HepG2 (cell line): ENCODE measurements around the gene PDGFD. TPM values are rescaled to one million over a fixed set of nuclear protein-coding genes. Genes with fewer than 3 reads are reported as not detected.

Source experiments
- ATAC-seq: fragments of 200-7000 bp; cut with Tn5 transposase; 3 replicates; pipeline ENCODE4 v1.9.1; 2020; ENCODE audit warnings: mild to moderate bottlenecking, moderate library complexity
- BruUV-seq: library from RNA; stranded (reverse); fragments of 400-500 nt; replicated peaks from 2 replicates; lab custom pipeline; 2021; lab: Mats Ljungman, UMichigan
- CTCF ChIA-PET: fragments of 300-600 bp; formaldehyde crosslinking; extraction: SDS; loops from one replicate; lab custom pipeline; 2021; ENCODE audit warnings: low total read pairs, inconsistent platforms, low intra/inter-chr PET ratio; lab: Yijun Ruan, JAX
- POLR2A ChIA-PET: fragments of 350-600 bp; sonication (Branson Sonifier 250); formaldehyde crosslinking; loops from one replicate; lab custom pipeline; 2020; ENCODE audit warnings: antibody characterized with exemption, inconsistent platforms; lab: Yijun Ruan, JAX
- DNase-seq: peaks from one replicate; pipeline ENCODE4 v3.0.0-alpha.2; 2015; ENCODE audit warnings: low spot score
- FAIRE-seq: peaks from 3 replicates; lab custom pipeline; 2011; peaks lifted over from hg19 to GRCh38; lab: Jason Lieb, UNC
- H2AFZ ChIP-seq: one replicate; pipeline ENCODE4 v1.6.1; 2011; ENCODE audit warnings: low read length, inconsistent platforms
- H3K27ac ChIP-seq: fragments of 300-600 bp; 3 replicates; pipeline ENCODE4 v1.8.0; 2011; ENCODE audit warnings: mixed run types, mild to moderate bottlenecking, mixed read lengths, low read length, inconsistent platforms; ENCODE audit not compliant: insufficient read depth; ENCODE audit errors: extremely low read length
- H3K27me3 ChIP-seq, 2 experiments: fragments of 200-600 bp in 1 of 2; 2 replicates in 1 of 2; 3 replicates in 1 of 2; pipeline versions ENCODE4 v1.6.0 to v1.8.0; 2011; ENCODE audit warnings: low read length in 2 of 2, mild to moderate bottlenecking in 2 of 2, moderate library complexity in 2 of 2, inconsistent platforms in 1 of 2; ENCODE audit not compliant: insufficient read depth in 2 of 2, control insufficient read depth in 1 of 2
- H3K36me3 ChIP-seq, 2 experiments: fragments of 200-600 bp in 1 of 2; replicated peaks in 1 of 2; 2 replicates in 1 of 2; 3 replicates in 1 of 2; pipeline versions ENCODE4 v1.5.1 to v1.8.0; 2011; ENCODE audit warnings: low read length in 2 of 2, inconsistent platforms in 1 of 2; ENCODE audit not compliant: insufficient read depth in 2 of 2, control insufficient read depth in 1 of 2
- H3K4me1 ChIP-seq: 2 replicates; pipeline ENCODE4 v1.5.1; 2012; ENCODE audit warnings: low read length, inconsistent platforms; ENCODE audit not compliant: insufficient read depth
- H3K4me2 ChIP-seq: 2 replicates; pipeline ENCODE4 v1.6.0; 2011; ENCODE audit warnings: low read depth, low read length, inconsistent platforms
- H3K4me3 ChIP-seq, 3 experiments: fragments of 200-600 bp in 1 of 3; sonication (generic), shearing (Covaris generic) in 1 of 3; replicated peaks in 1 of 3; 2 replicates each; pipeline ENCODE4 v1.5.1; 2011 to 2016; ENCODE audit warnings: low read length in 3 of 3, inconsistent platforms in 2 of 3, low read depth in 2 of 3, mild to moderate bottlenecking in 2 of 3, control low read depth in 1 of 3, mixed read lengths in 1 of 3; ENCODE audit not compliant: insufficient read depth in 1 of 3
- H3K79me2 ChIP-seq: one replicate; pipeline ENCODE4 v1.6.1; 2011; ENCODE audit warnings: low read length, inconsistent platforms; ENCODE audit not compliant: insufficient read depth
- H3K9ac ChIP-seq: 2 replicates; pipeline ENCODE4 v1.6.0; 2011; ENCODE audit warnings: mild to moderate bottlenecking, low read depth, low read length, inconsistent platforms; ENCODE audit not compliant: insufficient read depth
- H3K9me3 ChIP-seq: 2 replicates; pipeline ENCODE4 v1.5.1; 2012; ENCODE audit warnings: mild to moderate bottlenecking, low read length
- H4K20me1 ChIP-seq: 2 replicates; pipeline ENCODE4 v1.6.0; 2011; ENCODE audit warnings: inconsistent platforms, mild to moderate bottlenecking, low read length, moderate library complexity; ENCODE audit not compliant: insufficient read depth
- ATF3 ChIP-seq: sonication (generic); formaldehyde crosslinking; IDR thresholded peaks from 2 replicates; pipeline ENCODE4 v1.4.0; 2020; ENCODE audit warnings: missing genetic modification reagents
- CREB3 ChIP-seq: sonication (generic); formaldehyde crosslinking; IDR thresholded peaks from 2 replicates; pipeline ENCODE4 v1.5.0; 2020; ENCODE audit warnings: missing genetic modification reagents
- GFI1 ChIP-seq: sonication (generic); formaldehyde crosslinking; IDR thresholded peaks from 2 replicates; pipeline ENCODE4 v1.5.0; 2020; ENCODE audit warnings: missing genetic modification reagents, mild to moderate bottlenecking, borderline replicate concordance
- HOXA3 ChIP-seq: sonication (generic); formaldehyde crosslinking; IDR thresholded peaks from 2 replicates; pipeline ENCODE4 v1.5.0; 2020; ENCODE audit warnings: missing genetic modification reagents
- HOXD1 ChIP-seq: sonication (generic); formaldehyde crosslinking; IDR thresholded peaks from 2 replicates; pipeline ENCODE4 v1.5.0; 2020; ENCODE audit warnings: missing genetic modification reagents
- IRF2 ChIP-seq: IDR thresholded peaks from 2 replicates; pipeline ENCODE4 v1.6.1; 2018; ENCODE audit warnings: missing genetic modification reagents, missing compliant biosample characterization
- KLF16 ChIP-seq, 2 experiments: sonication (generic) in 1 of 2; formaldehyde crosslinking in 1 of 2; IDR thresholded peaks; 2 replicates each; pipeline versions ENCODE4 v1.6.1 to v1.8.0; 2016 to 2023; ENCODE audit warnings: missing genetic modification reagents in 2 of 2, missing compliant biosample characterization in 1 of 2
- MIXL1 ChIP-seq: IDR thresholded peaks from 2 replicates; pipeline ENCODE4 v1.6.1; 2016
- NFE2L2 ChIP-seq: fragments of 150-350 bp; IDR thresholded peaks from 2 replicates; pipeline ENCODE4 v1.6.1; 2014; ENCODE audit warnings: low read length
- NPAS2 ChIP-seq: sonication (generic); formaldehyde crosslinking; IDR thresholded peaks from 2 replicates; pipeline ENCODE4 v1.8.0; 2022; ENCODE audit warnings: mild to moderate bottlenecking, missing genetic modification reagents, borderline replicate concordance
- SMAD9 ChIP-seq: sonication (generic); formaldehyde crosslinking; IDR thresholded peaks from 2 replicates; pipeline ENCODE4 v1.5.1; 2020; ENCODE audit warnings: mild to moderate bottlenecking, missing genetic modification reagents
- UBTF ChIP-seq: sonication (generic); formaldehyde crosslinking; IDR thresholded peaks from 2 replicates; pipeline ENCODE4 v1.4.0; 2020; ENCODE audit warnings: mild to moderate bottlenecking, missing genetic modification reagents
- ZIK1 ChIP-seq: sonication (generic); formaldehyde crosslinking; IDR thresholded peaks from 2 replicates; pipeline ENCODE4 v1.5.0; 2020; ENCODE audit warnings: mild to moderate bottlenecking, low read depth, missing genetic modification reagents, borderline replicate concordance
- ZNF350 ChIP-seq: sonication (generic); formaldehyde crosslinking; IDR thresholded peaks from 2 replicates; pipeline ENCODE4 v1.4.0; 2020; ENCODE audit warnings: mild to moderate bottlenecking, low read depth, missing genetic modification reagents, borderline replicate concordance
- ZNF512 ChIP-seq: sonication (generic); formaldehyde crosslinking; IDR thresholded peaks from 2 replicates; pipeline ENCODE4 v1.4.0; 2020; ENCODE audit warnings: mild to moderate bottlenecking, missing genetic modification reagents
- ZNF513 ChIP-seq: sonication (generic); formaldehyde crosslinking; conservative IDR thresholded peaks from 2 replicates; pipeline ENCODE4 v1.5.0; 2020; ENCODE audit warnings: missing genetic modification reagents
- ZNF639 ChIP-seq: conservative IDR thresholded peaks from 2 replicates; pipeline ENCODE4 v1.6.1; 2018; ENCODE audit warnings: missing genetic modification reagents
- ZNF749 ChIP-seq: sonication (generic); formaldehyde crosslinking; IDR thresholded peaks from 2 replicates; pipeline ENCODE4 v1.8.0; 2022; ENCODE audit warnings: mild to moderate bottlenecking, missing genetic modification reagents, moderate library complexity, borderline replicate concordance
- in situ Hi-C: cut with HindIII; loops from 2 replicates; pipeline ENCODE4 v1.10.0; 2017; ENCODE audit warnings: low pct_unique_long_range_greater_than_20kb; ENCODE audit not compliant: extremely low pct_ligation_motif_present
- intact Hi-C: fragments of 100-400 bp; cut with micrococcal nuclease; formaldehyde crosslinking; loops from one replicate; pipeline ENCODE4 v1.10.0; 2022; ENCODE audit not compliant: unreplicated experiment
- polyA plus RNA-seq, 8 experiments: library from polyadenylated mRNA; depleted of rRNA in 3 of 8; stranded (reverse) in 7 of 8; unstranded in 1 of 8; fragments of >200 nt; fragmentation: Illumina TruSeq in 4 of 8; extraction: Trizol in 4 of 8; gene quantifications; 2 replicates each; pipeline versions ENCODE4 v1.2.1 to v1.2.3, GENCODE V29; 2011 to 2016; ENCODE audit warnings: low read depth in 4 of 8, missing spikeins in 1 of 8, mixed read lengths in 1 of 8; ENCODE audit not compliant: insufficient read depth in 1 of 8
- total RNA-seq, 5 experiments: library from RNA; depleted of rRNA; stranded (reverse); fragments of >200 nt; fragmentation: Illumina TruSeq; extraction: Trizol; gene quantifications; 2 replicates each; pipeline ENCODE4 v1.2.3, GENCODE V29; 2016; ENCODE audit warnings: low read depth in 1 of 5

The PDGFD gene
- total and polyA plus RNA-seq, 2 of the 13 experiments (the other 11 are each of a cell fraction or from before 2014, with no cell fraction given): 0.09 to 0.29 TPM

GRCh38 chr11:103923451-103923931 is 240.5 kb downstream of the PDGFD start:
- no peak for ATAC-seq
- Histone ChIP-seq H4K20me1 (no peaks in the 10 kb centered on the region), H3K27me3 (no peaks in the 10 kb centered on the region), H2AFZ (no peak overlapping the region), H3K4me2 (no peak overlapping the region), H3K4me3 (no peak overlapping the region), H3K9me3 (0 out of 2 replicates have a peak, but pooled peaks cover 5% of the 10 kb centered on the region), H3K27ac (no peak overlapping the region), H3K36me3 (no peaks in the 10 kb centered on the region), H3K4me1 (no peaks in the 10 kb centered on the region), H3K79me2 (no peaks in the 10 kb centered on the region), H3K9ac (no peak overlapping the region)
- in situ Hi-C loops: no loop called here
- POLR2A ChIA-PET: no interaction called here
- CTCF ChIA-PET: no interaction called here
- no peak for FAIRE-seq
- no TSS peak for BruUV-seq
- peak; percentile 4 for DNase-seq
- intact Hi-C loops: no loop called here
- TF ChIP-seq ZIK1 (CRISPR knock-in tag) (no peak), ZNF513 (no peak), GFI1 (CRISPR knock-in tag) (no peak), ATF3 (CRISPR knock-in tag) (no peak), ZNF749 (no peak), KLF16 (CRISPR knock-in tag; IDR thresholded peaks at IDR 0.05) (no peak), SMAD9 (no peak), ZNF639 (CRISPR knock-in tag) (no peak), CREB3 (no peak), IRF2 (CRISPR knock-in tag) (no peak), ZNF350 (CRISPR knock-in tag) (no peak), MIXL1 (no peak), ZNF512 (CRISPR knock-in tag) (no peak), HOXA3 (CRISPR knock-in tag) (no peak), NPAS2 (CRISPR knock-in tag) (no peak), NFE2L2 (no peak), UBTF (CRISPR knock-in tag) (no peak), HOXD1 (no peak)
